Thyroid gland (tissue), 4 donors: ENCODE results near the gene KCNH5. TPM values are rescaled to one million over a fixed set of nuclear protein-coding genes. Genes with fewer than 3 reads are reported as not detected.

Experiments
- DNase-seq, 2 donors: peaks; one replicate each; pipeline ENCODE4 v3.0.0-alpha.2; 2019
- H3K27ac ChIP-seq, 3 donors: fragments of 200-600 bp; sonication (generic); 1 replicate in 2 of 3; 2 replicates in 1 of 3; pipeline ENCODE4 v1.5.1; 2016 to 2019; ENCODE audit warnings: mild to moderate bottlenecking in 1 of 3, moderate library complexity in 1 of 3
- H3K27me3 ChIP-seq: fragments of 200-600 bp; sonication (generic); one replicate; pipeline ENCODE4 v1.5.1; 2019
- H3K36me3 ChIP-seq, 2 donors: fragments of 200-600 bp; sonication (generic); one replicate each; pipeline ENCODE4 v1.5.1; 2016 to 2019
- H3K4me1 ChIP-seq, 2 donors: fragments of 200-600 bp; sonication (generic); one replicate each; pipeline ENCODE4 v1.5.1; 2017 to 2019
- H3K4me3 ChIP-seq, 3 donors: fragments of 200-600 bp; sonication (generic); replicated peaks in 1 of 3; 1 replicate in 2 of 3; 2 replicates in 1 of 3; pipeline ENCODE4 v1.5.1; 2016; ENCODE audit warnings: mild to moderate bottlenecking in 1 of 3
- H3K9me3 ChIP-seq: fragments of 200-600 bp; sonication (generic); one replicate; pipeline ENCODE4 v1.5.1; 2017
- CTCF ChIP-seq, 6 experiments: fragments of 200-600 bp in 3 of 6; fragments of 450-650 bp in 3 of 6; sonication (generic) in 3 of 6; IDR thresholded peaks; one replicate each; pipeline ENCODE4 v1.5.1; 2016 to 2019; ENCODE audit warnings: antibody characterized with exemption in 6 of 6, mild to moderate bottlenecking in 2 of 6, inconsistent platforms in 1 of 6, moderate library complexity in 1 of 6
- POLR2A ChIP-seq, 2 donors: fragments of 450-650 bp; IDR thresholded peaks; one replicate each; pipeline ENCODE4 v1.6.1; 2017; ENCODE audit warnings: antibody characterized with exemption in 2 of 2, mild to moderate bottlenecking in 2 of 2, moderate library complexity in 1 of 2
- WGBS, 2 donors: methylation state at CpG; one replicate each; pipeline ENCODE4 v1.1.5; 2017; 5-methylcytosine and 5-hydroxymethylcytosine counted together
- intact Hi-C: fragments of 100-400 bp; cut with DNase I; formaldehyde crosslinking; loops from one replicate; pipeline ENCODE4 v1.15.1; 2023
- total RNA-seq, 4 donors: library from RNA; depleted of rRNA; stranded (reverse); fragments of >200 nt; gene quantifications; one replicate each; pipeline ENCODE4 v1.2.3, GENCODE V29; 2016

The KCNH5 gene
- total RNA-seq, 4 donors from 2014 or later, result not detected

- no peak for DNase-seq
- no peaks in the 10 kb centered on the region for H3K9me3 ChIP-seq
- TF ChIP-seq POLR2A (IDR thresholded peaks at IDR 0.05) (no peak), CTCF (IDR thresholded peaks at IDR 0.05) (no peak)
- no peak overlapping the region for H3K27ac ChIP-seq
- H3K4me1 ChIP-seq, result no peaks in the 10 kb centered on the region
- intact Hi-C loops, result no loop called here
- 19 to 21% methylated on average over 11 of the region's 11 CpGs for WGBS, 2 donors
- H3K4me3 ChIP-seq, result no peak overlapping the region
- no peaks in the 10 kb centered on the region for H3K27me3 ChIP-seq
- no peaks in the 10 kb centered on the region for H3K36me3 ChIP-seq
Measured at GRCh38 chr14:62662811-62663455, 382.3 kb downstream of the KCNH5 start.

- Histone ChIP-seq H3K9me3 (no peaks in the 10 kb centered on the region), H3K4me3 (no peak overlapping the region), H3K4me1 (no peaks in the 10 kb centered on the region), H3K27ac (no peak overlapping the region), H3K36me3 (no peaks in the 10 kb centered on the region), H3K27me3 (no peaks in the 10 kb centered on the region)
- no peak for DNase-seq
- intact Hi-C loops, result no loop called here
- WGBS, 2 donors, result 91 to 93% methylated on average over 1 of the region's 1 CpG
- TF ChIP-seq POLR2A (IDR thresholded peaks at IDR 0.05), result no peak
- no peak for TF ChIP-seq CTCF (IDR thresholded peaks at IDR 0.05)
Measured at GRCh38 chr14:62661818-62662217, 383.4 kb downstream of the KCNH5 start.

- 93 to 94% methylated on average over 2 of the region's 2 CpGs for WGBS, 2 donors
- Histone ChIP-seq H3K27me3 (no peaks in the 10 kb centered on the region), H3K4me3 (no peak overlapping the region), H3K9me3 (no peaks in the 10 kb centered on the region), H3K27ac (no peak overlapping the region), H3K4me1 (no peaks in the 10 kb centered on the region), H3K36me3 (no peaks in the 10 kb centered on the region)
- no peak for TF ChIP-seq POLR2A (IDR thresholded peaks at IDR 0.05)
- DNase-seq, result no peak
- intact Hi-C loops, result no loop called here
Measured at GRCh38 chr14:62658631-62659030, 386.6 kb downstream of the KCNH5 start.

- WGBS, 2 donors, result 62 to 81% methylated on average over 2 of the region's 2 CpGs
- no peak for DNase-seq
- Histone ChIP-seq H3K36me3 (no peaks in the 10 kb centered on the region), H3K4me3 (no peak overlapping the region), H3K9me3 (no peaks in the 10 kb centered on the region), H3K4me1 (no peaks in the 10 kb centered on the region), H3K27ac (no peak overlapping the region), H3K27me3 (no peaks in the 10 kb centered on the region)
- intact Hi-C loops, result no loop called here
- no peak for TF ChIP-seq POLR2A (IDR thresholded peaks at IDR 0.05)
- no peak for TF ChIP-seq CTCF (IDR thresholded peaks at IDR 0.05)
Measured at GRCh38 chr14:62657376-62657775, 387.9 kb downstream of the KCNH5 start.

GRCh38 chr14:62655166-62655565, 390.1 kb downstream of the KCNH5 start:
- Histone ChIP-seq H3K4me3 (no peak overlapping the region), H3K4me1 (no peaks in the 10 kb centered on the region), H3K27me3 (no peaks in the 10 kb centered on the region), H3K36me3 (no peaks in the 10 kb centered on the region), H3K27ac (no peak overlapping the region), H3K9me3 (no peaks in the 10 kb centered on the region)
- WGBS, 2 donors, result 33 to 41% methylated on average over 4 of the region's 4 CpGs
- intact Hi-C loops, result no loop called here
- DNase-seq, result no peak
- TF ChIP-seq POLR2A (IDR thresholded peaks at IDR 0.05) (no peak), CTCF (IDR thresholded peaks at IDR 0.05) (no peak)
